Measurements from ENCODE around the gene CALML4. TPM values are rescaled to one million over a fixed set of nuclear protein-coding genes. Genes with fewer than 3 reads are reported as not detected.

Gene CALML4
- total and polyA plus RNA-seq, 2 donors (not counting 3 experiments of a cell fraction or from before 2014, with no cell fraction given) = 2.6 to 10.1 TPM

- POLR2A ChIA-PET = no interaction called here
- DNase-seq (ENCODE audit: low read depth, low spot score) (no peak), FAIRE-seq (no peak)
- no peaks in the 10 kb centered on the region for H3K36me3 ChIP-seq (ENCODE audit: control insufficient read depth in 2 of 2, extremely low read depth in 1 of 2, insufficient read depth in 2 of 2, low read length in 2 of 2)
- H3K9ac ChIP-seq (replicated peaks; ENCODE audit: extremely low read depth, insufficient read depth, low read length) = no peak overlapping the region
- no peaks in the 10 kb centered on the region for H3K9me1 ChIP-seq (replicated peaks; ENCODE audit: control insufficient read depth, extremely low read depth, insufficient read depth, low read length)
- no peaks in the 10 kb centered on the region for H3K27me3 ChIP-seq (ENCODE audit: control insufficient read depth in 2 of 2, insufficient read depth in 2 of 2, low read length in 2 of 2)
- intact Hi-C loops (cut with micrococcal nuclease) = no loop called here
- peaks cover 15% of the 10 kb centered on the region for H3K4me1 ChIP-seq (ENCODE audit: control insufficient read depth, extremely low read depth, insufficient read depth, low read length)
- dilution Hi-C loops (cut with MboI; ENCODE audit: extremely low pct_ligation_motif_present, low sequenced_read_pairs) = no loop called here
- no peak overlapping the region for H3K4me3 ChIP-seq (replicated peaks in 1 of 3; ENCODE audit: insufficient read depth in 1 of 3, low read depth in 1 of 3, low read length in 3 of 3)
- H4K20me1 ChIP-seq (replicated peaks; ENCODE audit: control insufficient read depth, extremely low read depth, insufficient read depth, low read length) = no peaks in the 10 kb centered on the region
- H3K9me3 ChIP-seq (replicated peaks; ENCODE audit: control insufficient read depth, insufficient read depth, low read length) = no peaks in the 10 kb centered on the region
- H3K79me2 ChIP-seq (ENCODE audit: control insufficient read depth, insufficient read depth, low read length) = peaks cover 17% of the 10 kb centered on the region
- no TSS peak for BruUV-seq (replicated peaks)
- TF ChIP-seq EZH2 (IDR thresholded peaks at IDR 0.05; ENCODE audit: borderline replicate concordance, low read depth, low read length, severe bottlenecking) (no peak), MYC (IDR thresholded peaks at IDR 0.05; ENCODE audit: low read depth, low read length) (no peak), POLR2AphosphoS5 (IDR thresholded peaks at IDR 0.05; ENCODE audit: insufficient read depth, low read depth, low read length) (no peak), FOS (IDR thresholded peaks at IDR 0.05; ENCODE audit: borderline replicate concordance, insufficient read depth, low read length) (no peak), POLR2A (IDR thresholded peaks at IDR 0.05; ENCODE audit: low read depth, low read length) (no peak), GATA2 (IDR thresholded peaks at IDR 0.05; ENCODE audit: insufficient read depth, insufficient read length, low read depth, low read length) (no peak), JUN (IDR thresholded peaks at IDR 0.05; ENCODE audit: borderline replicate concordance, insufficient read depth, insufficient read length, low read depth) (no peak)
- TF ChIP-seq, protein P1, sequence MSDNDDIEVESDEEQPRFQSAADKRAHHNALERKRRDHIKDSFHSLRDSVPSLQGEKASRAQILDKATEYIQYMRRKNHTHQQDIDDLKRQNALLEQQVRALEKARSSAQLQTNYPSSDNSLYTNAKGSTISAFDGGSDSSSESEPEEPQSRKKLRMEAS (IDR thresholded peaks at IDR 0.05; ENCODE audit: insufficient read depth, insufficient read length) = no peak
- TF ChIP-seq, protein P2, sequence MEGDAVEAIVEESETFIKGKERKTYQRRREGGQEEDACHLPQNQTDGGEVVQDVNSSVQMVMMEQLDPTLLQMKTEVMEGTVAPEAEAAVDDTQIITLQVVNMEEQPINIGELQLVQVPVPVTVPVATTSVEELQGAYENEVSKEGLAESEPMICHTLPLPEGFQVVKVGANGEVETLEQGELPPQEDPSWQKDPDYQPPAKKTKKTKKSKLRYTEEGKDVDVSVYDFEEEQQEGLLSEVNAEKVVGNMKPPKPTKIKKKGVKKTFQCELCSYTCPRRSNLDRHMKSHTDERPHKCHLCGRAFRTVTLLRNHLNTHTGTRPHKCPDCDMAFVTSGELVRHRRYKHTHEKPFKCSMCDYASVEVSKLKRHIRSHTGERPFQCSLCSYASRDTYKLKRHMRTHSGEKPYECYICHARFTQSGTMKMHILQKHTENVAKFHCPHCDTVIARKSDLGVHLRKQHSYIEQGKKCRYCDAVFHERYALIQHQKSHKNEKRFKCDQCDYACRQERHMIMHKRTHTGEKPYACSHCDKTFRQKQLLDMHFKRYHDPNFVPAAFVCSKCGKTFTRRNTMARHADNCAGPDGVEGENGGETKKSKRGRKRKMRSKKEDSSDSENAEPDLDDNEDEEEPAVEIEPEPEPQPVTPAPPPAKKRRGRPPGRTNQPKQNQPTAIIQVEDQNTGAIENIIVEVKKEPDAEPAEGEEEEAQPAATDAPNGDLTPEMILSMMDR (IDR thresholded peaks at IDR 0.05; ENCODE audit: extremely low read depth in 1 of 2, insufficient read depth in 1 of 2, low read depth in 1 of 2, low read length in 2 of 2) = no peak
- no peak overlapping the region for H2AFZ ChIP-seq (ENCODE audit: low read depth, low read length)
- CTCF ChIA-PET = interaction anchor here (0.6 kb wide), 1 partner anchor 19 kb away, joined by 3 read pairs; no protein-coding TSS in a partner anchor
- no peak overlapping the region for H3K27ac ChIP-seq (ENCODE audit: insufficient read depth, low read depth, low read length)
- H3K4me2 ChIP-seq (ENCODE audit: insufficient read depth, low read length) = no peak overlapping the region
Measured at GRCh38 chr15:68232449-68232848, 27.3 kb upstream of the CALML4 start.

Data from endothelial cell of umbilical vein (primary cell).